ENCODE measurements around the gene CD19.
"Not testable (repeated sequence)": the region's sequence is repeated elsewhere in the genome, so short reads cannot be mapped to it uniquely, and the experiment has no call there.

The CD19 gene

DNA sequence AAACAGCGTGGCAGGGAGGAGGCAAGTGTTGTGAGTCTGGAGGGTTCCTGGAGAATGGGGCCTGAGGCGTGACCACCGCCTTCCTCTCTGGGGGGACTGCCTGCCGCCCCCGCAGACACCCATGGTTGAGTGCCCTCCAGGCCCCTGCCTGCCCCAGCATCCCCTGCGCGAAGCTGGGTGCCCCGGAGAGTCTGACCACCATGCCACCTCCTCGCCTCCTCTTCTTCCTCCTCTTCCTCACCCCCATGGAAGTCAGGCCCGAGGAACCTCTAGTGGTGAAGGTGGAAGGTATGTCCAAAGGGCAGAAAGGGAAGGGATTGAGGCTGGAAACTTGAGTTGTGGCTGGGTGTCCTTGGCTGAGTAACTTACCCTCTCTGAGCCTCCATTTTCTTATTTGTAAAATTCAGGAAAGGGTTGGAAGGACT, at the start of gene CD19:
TSS of gene CD19 (plus strand) at position 171 of the 425 bp plus-strand sequence. CDS start at position 201, 30 bp downstream.
- no peak for DNase-seq (ENCODE audit: low read depth)

DNA sequence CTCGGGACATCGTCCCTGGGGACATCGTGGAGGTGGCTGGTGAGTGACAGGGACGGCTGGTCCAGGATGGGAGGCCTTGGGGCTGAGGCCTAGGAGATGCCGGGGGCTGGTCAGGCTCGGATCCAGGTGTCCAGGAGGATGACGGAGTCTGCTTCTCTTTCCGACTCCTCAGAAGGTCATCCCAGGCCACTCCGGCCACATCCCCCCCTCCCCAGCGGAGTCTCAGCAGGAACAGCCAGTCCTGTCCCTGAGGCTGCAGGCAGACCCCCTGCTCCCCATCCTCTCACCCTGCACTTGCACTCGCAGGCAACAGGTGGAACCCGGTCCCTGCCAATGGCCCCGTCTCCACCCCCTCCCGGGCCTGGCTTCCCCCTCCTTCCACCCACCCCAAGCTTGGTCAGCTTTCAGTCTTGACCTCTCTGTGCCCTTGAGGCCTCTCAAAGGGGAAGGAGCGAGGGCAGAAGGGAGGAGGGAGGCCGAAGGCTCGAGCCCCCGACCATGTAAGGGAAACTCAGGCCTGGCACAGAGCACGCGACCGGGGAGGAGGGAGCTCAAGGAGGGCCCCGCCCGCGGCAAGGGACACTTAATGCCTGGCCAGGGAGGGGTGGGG, 49.1 kb upstream of the CD19 start:
- DNase-seq (ENCODE audit: low read depth), result no peak

DNA sequence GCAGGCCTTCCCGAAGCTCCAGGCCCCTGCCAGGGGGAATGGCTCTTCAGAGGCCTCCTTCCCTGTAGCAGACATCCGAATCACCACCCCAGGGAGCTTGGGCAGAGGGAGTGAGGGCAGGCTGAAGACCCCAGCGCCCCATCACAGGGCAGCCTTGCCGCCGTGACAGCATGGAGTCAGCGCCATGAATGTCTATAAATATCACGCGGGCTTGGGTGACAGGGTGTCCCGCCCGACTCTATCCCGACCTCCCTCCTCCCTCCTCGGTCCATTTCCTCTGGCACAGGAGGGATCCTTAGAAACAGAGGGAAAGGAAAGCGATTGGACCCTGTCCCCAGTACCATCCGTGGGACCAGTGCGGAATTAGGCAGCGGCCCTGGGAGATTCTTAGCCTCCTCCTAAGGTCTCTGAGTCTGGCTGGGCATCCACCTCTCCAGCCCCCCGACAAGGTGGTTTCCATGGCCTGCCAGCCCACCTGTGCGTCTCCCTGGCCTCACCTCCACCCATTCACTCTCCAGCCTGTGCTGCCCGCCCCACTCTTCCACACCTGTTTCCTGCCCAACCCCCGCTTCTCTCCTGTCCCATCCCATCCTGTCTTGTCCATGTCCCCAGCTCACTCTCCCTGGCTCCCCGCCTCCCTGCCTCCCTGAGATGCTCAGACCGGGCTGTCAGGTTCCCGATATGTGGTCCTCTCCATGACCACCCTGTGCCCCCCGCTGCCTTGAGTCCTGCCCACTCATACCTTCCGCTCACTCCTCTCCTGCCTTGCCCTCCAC, 48.4 kb upstream of the CD19 start:
- DNase-seq (ENCODE audit: low read depth), result no peak

DNA sequence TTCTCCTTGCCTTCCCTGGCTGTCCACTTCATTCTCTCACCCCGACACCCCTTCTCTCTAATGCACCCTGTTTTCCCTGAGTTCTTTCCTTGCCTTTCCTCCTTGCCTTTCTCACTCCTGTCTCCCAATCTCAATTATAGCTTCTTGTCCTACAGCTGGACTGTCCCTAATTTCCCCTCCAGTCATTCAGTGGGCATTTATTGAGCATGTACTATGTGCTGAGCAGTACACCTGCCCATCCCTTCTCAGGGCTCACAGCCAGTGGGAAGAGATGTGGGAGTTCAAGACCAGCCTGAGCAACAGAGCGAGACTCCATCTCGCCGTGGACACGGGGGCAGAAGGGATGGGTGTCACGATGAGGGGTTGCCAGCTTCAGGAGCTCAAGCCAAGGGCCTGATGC, 47.7 kb upstream of the CD19 start:
- DNase-seq (ENCODE audit: low read depth), result no peak

DNA sequence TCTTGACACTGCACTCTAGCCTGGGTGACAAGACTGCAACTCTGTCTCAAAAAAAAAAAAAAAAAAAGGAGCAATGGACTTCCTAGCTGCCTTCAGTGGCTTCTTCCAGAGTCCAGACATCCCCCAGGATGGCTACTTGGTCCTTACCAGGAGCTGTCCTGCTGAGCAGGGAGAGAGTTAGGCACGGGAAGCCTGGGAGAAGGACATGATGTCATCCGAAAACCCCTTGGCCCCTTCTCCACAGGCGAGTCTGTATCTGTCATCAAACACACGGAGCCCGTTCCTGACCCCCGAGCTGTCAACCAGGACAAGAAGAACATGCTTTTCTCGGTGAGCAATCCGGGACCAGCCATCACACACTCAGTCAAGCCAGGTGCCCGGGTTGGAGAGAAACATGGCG, 44.8 kb upstream of the CD19 start:
- DNase-seq (ENCODE audit: low read depth), result no peak

DNA sequence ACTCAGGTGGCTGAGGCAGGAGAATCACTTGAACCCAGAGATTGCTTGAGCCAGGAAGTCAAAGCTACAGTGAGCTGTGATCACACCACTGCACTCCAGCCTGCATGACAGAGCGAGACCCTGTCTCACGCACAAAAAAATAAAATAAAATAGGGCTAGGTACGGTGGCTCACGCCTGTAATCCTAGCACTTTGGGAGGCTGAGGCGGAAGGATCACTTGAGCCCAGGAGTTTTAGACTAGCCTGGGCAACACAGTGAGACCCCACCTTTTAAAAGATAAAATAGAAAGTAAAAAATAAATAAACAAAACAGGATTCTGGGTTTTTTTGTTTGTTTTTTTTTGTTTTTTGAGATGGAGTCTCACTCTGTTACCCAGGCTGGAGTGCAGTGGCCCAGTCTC, 41.4 kb upstream of the CD19 start:
- DNase-seq (ENCODE audit: low read depth), result not testable (repeated sequence)

DNA sequence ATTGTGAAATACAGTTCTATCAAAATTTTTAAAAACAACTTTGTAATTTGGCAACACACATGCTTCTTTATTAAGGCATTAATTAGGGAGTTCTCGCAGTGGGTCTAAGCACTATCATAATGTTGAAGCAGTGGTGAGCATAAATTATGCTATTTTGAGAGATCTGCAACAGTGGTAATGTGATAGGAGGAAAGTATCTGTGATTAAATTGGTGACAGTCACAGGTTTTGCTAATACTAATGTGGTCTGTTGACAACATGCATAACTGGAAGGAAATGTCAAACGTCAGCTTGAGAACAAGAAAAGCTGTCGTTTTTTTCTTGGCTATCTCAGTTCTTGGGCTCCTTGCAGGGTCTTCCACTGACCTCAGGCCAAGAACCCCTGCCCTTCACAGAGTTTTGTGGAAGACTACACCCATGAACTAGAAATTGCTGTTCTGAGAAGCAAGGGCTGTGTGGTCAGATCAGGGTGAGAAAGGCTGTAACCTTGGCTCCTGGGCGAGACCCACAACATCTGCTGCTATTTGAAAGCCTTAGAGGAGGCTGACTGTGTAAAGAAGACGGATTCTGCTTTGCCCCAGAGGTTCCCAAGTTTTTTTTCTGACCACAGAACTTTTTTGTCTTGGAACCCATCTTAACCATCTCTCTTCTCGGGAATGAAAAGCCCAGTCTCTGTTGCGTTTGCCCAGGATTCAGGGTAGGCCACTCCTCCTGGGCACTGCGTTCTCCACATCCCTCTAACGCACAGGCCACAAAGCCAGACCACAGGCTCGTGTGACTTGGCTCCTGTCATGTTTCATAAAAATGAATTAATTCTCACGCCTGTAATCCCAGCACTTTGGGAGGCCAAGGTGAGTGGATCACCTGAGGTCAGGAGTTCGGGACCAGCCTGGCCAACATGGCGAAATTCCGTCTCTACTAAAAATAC, 39.5 kb upstream of the CD19 start:
- DNase-seq (ENCODE audit: low read depth), result no peak

DNA sequence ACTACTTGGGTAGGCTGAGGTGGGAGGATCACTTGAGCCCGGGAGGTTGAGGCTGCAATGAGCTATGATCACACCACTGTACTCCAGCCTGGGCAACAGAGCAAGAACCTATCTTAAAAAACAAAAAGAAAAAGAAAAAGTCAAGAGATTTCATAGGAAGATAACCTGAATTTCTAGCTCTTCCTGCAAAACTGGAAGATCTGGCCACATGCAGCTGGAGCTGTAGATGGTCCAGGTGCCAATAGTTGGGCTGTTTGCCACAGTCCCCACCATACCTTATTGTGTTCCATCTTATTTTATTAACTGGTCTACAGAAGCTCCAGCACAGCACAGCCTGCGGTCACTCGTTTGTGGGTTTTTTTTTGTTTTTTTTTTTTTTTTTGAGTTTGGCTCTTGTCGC, 38.5 kb upstream of the CD19 start:
- no peak for DNase-seq (ENCODE audit: low read depth)

DNA sequence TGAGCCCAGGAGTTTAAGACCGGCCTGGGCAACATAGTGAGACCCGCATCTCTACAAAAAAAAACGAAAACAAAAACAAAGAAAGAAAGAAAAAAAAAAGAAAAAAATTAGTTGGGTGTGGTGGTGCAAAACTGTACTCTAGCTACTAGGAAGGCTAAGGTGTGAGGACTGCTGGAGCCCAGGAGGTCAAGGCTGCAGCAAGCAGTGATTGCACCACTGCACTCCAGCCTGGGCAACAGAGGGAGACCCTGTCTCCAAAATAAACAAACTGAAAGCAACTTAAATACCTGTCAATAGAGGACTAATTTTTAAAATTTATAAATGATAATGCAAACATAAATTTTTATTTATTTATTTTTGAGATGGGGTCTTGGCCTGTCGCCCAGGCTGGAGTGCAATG, 36.2 kb upstream of the CD19 start:
- DNase-seq (ENCODE audit: low read depth), result no peak

DNA sequence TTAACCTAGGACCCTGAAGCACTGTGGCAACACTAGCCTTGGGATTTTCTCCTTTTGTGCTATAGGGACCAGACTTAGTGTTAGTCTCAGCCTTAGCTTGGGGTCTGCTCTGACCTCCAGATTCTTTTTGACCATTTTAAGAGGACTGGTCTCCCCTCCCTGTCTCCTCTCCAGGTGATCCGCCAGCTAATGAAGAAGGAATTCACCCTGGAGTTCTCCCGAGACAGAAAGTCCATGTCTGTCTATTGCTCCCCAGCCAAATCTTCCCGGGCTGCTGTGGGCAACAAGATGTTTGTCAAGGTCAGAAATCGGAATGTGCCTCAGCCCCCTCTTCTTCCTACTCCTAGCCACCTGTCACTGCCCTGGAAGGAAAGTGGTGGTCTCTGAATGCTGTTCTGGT, 33.9 kb upstream of the CD19 start:
- no peak for DNase-seq (ENCODE audit: low read depth)

DNA sequence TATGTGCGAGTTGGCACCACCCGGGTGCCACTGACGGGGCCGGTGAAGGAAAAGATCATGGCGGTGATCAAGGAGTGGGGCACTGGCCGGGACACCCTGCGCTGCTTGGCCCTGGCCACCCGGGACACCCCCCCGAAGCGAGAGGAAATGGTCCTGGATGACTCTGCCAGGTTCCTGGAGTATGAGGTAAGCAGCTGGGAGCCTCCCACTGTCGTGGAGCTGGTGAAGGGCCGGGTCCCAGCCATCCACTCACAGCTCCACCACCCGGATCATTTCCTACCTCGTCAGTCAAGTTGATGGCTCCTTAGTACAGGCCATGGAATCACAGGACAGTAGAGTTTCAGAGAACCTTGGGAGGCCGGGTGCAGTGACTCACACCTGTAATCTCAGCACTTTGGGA, 33.5 kb upstream of the CD19 start:
- no peak for DNase-seq (ENCODE audit: low read depth)

DNA sequence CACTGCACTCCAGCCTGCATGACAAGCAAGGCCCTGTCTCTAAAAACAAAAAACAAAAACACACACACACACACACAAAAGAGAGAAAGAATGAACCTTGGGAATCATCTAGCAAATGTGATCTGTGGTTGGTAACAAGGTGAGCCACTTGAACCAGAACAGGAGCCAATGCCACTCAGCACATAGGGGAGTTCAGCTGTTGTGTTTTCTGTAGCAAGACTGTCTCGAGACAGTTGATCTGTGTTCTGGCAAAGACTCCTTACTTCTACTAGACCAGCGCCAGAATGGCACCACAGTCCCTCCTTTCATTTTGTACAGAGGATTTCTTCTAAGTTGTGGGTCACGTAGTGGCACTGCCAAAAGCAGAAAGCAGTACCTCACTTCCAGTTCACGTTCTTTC, 32.8 kb upstream of the CD19 start:
- DNase-seq (ENCODE audit: low read depth), result no peak

DNA sequence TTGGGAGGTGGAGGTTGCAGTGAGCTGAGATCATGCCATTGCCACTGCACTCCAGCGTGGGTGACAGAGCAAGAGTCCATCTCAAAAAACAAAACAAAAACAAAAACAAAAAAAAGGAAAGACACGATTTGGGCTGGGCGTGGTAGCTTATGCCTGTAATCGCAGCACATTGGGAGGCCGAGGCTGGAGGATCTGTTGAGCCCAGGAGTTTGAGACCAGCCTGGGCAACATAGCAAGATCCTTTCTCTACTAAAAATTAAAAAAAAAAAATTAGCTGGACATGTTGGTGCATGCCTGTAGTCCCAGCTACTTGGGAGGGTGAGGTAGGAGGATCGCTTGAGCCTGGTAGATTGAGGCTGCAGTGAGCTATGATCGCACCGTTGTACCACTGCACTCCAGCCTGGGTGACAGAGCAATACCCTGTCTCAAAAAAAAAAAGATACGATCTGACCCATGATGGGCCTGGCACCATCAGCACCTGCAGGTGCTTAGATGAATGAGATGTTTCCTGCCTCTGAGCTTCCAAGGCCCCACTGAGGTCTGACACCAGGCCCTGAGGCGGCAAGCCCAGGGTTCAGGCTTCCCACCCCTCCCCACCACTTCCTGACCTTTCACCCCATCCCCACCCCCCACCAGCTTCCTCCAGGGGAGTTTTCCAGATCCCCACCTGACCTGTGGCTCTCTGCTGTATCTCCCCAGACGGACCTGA, 31.7 kb upstream of the CD19 start:
- DNase-seq (ENCODE audit: low read depth), result no peak

DNA sequence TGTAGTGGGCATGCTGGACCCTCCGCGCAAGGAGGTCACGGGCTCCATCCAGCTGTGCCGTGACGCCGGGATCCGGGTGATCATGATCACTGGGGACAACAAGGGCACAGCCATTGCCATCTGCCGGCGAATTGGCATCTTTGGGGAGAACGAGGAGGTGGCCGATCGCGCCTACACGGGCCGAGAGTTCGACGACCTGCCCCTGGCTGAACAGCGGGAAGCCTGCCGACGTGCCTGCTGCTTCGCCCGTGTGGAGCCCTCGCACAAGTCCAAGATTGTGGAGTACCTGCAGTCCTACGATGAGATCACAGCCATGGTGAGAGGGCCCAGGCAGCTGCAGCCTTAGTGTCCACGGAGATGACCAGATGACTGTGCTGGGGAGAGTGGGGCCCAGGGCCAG, 31.2 kb upstream of the CD19 start:
- DNase-seq (ENCODE audit: low read depth), result no peak

DNA sequence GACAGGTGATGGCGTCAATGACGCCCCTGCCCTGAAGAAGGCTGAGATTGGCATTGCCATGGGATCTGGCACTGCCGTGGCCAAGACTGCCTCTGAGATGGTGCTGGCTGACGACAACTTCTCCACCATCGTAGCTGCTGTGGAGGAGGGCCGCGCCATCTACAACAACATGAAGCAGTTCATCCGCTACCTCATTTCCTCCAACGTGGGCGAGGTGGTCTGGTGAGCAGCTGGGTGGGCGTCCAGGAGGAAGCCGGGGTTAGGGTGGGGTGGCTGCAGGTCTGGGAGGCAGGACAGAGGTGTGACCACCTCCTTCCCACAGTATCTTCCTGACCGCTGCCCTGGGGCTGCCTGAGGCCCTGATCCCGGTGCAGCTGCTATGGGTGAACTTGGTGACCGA, 29.9 kb upstream of the CD19 start:
- DNase-seq (ENCODE audit: low read depth), result no peak

DNA sequence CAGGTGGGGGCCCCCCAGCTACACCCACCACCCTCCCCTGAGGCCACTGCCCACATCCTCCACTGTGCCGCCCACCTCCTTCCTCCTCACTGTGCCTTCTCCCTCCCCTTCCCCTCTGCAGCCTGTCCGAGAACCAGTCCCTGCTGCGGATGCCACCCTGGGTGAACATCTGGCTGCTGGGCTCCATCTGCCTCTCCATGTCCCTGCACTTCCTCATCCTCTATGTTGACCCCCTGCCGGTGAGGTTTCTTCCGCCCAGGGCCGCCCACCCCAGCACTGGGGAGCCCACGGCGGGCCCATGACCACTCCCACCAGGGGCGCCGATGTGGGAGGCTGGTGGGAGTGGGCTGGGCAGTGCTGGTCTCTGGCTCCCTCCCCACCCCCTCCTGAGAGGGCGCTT, 28.9 kb upstream of the CD19 start:
- no peak for DNase-seq (ENCODE audit: low read depth)

DNA sequence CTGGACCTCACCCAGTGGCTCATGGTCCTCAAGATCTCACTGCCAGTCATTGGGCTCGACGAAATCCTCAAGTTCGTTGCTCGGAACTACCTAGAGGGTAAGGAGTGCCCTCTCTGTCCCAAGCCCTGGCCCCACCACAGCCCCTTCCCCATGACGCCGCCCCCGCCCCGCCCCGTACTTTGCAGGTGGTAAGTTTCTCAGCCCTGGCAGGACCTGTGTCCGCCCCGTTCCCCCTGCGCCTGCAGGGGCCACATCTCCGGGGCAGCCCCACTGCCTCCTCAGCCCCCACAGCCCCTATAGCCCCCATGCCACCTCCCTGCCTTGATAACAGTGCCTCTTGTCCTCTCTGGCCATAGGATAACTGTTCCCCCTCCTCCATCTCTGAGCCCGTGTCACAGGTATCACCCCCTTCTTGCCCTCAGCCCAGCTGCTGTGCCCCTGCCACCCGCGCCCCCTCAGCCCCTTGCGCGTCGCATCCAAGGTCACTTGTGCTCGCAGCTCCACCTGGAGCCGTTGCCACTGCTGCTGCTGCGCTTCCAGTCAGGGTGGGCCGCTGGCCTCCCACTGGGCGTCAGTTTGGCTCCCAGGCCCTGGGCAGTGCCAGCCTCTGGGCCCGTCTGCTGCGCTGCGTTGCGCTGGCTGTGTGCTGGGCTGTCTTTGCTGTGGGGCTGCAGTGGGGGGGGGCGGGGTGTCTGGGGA, 28.3 kb upstream of the CD19 start:
- DNase-seq (ENCODE audit: low read depth), result no peak

DNA sequence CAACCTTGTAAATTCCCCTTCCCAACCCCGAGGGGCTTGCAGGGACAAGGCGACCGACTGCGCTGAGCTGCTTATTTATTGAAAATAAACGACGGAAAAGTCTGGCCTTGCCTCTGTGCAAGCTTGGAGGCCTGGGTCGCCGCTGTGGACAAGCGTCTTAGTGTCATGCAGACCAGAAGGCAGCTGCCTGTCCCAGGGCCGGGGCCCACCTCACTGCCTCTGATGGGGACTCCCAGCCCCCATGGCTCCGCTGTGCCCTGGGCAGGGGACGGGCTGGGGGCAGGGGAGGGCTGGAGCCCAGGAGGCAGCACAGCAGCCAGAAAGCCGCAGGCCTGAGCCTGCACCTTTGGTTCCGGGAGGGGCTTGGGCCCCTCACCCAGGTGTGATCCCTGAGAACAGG, 27.4 kb upstream of the CD19 start:
- no peak for DNase-seq (ENCODE audit: low read depth)

DNA sequence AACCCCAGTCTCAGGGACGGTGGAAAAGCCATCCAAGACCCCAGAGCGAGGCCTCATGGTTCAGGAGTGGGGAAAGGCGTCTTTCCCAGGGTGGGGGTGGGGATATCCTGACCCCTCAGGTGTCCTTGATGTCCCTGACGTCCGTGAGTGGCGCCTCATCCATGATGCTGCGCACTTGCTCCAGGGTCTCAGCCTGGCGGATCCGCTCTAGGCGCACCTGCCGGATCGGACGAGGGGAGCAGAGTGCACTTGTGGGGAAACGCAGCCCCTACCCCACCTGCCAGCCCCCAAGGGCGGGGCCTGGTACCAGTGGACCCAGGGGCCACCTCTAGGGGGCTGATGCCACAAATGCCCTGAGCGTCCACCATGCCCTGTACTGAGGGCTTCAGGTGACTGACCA, 26.9 kb upstream of the CD19 start:
- DNase-seq (ENCODE audit: low read depth), result no peak

DNA sequence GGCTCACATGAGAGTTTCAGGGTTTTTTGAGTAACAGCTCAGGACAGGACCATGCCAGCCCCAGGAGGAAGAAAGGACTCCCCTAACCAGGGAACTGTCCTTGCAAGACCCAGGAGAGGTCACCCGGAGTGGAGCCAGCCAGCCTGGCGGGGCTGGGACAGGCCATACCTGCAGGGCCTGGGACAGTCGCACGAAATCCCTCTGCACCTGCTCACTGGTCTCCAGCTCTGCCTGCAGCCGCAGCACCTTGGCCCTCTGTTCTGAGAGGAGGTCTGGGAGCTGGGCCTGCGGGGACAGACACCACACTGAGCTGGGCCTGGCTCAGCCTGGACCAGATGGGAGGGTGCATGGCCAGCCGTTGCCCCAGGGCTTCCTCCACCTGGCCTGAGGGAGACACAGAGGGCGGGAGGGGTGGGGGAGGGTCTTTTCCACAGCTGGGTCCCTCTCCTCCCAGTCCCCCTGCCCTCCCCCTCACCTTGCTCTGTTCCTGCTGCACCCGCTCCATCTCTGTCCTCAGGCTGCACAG, 26.5 kb upstream of the CD19 start:
- no peak for DNase-seq (ENCODE audit: low read depth)

DNA sequence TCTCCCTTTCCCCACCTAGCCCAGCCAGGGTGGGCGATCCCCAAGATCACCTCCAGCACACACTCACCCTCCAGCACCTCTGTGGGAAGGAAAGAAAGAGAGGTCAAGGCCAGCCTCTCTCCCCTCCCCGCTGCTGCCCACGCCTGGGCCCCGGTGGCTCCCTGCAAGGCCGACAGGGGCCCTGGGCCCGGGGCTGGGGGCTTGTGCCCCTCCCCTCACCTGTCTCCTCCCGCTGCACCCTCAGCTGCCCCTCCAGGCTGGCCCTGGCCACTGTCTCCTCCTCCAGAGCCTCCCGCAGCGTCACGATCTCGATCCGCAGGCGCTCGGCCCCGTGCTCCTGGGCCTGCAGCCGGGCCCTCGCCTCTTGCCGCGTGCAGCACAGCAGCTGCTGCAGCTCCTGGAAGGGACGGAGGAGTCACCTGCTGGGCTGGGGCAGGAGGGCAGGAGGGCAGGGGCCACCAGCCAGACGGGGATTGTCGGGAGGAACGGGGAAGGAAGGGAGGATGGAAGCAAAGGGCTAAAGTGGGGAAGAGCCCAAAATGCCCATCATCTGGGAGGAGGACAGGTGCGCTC, 25.9 kb upstream of the CD19 start:
- no peak for DNase-seq (ENCODE audit: low read depth)

All from activated T-cell treated with anti-CD3 and anti-CD28 coated beads for 24 hours (primary cell).